Parathyroid adenoma (tissue), 2 donors: ENCODE measurements around the gene PAWR.

ENCODE experiments used
- H2AFZ ChIP-seq: fragments of 300-600 bp; sonication (generic); one replicate; pipeline ENCODE4 v1.7.0; 2017; ENCODE audit warnings: antibody characterized with exemption, mild to moderate bottlenecking
- H3K27ac ChIP-seq: fragments of 300-600 bp; sonication (generic); one replicate; pipeline ENCODE4 v1.7.0; 2017
- H3K27me3 ChIP-seq: fragments of 300-600 bp; sonication (generic); one replicate; pipeline ENCODE4 v1.7.0; 2017; ENCODE audit warnings: low read length; ENCODE audit not compliant: control insufficient read depth, insufficient read depth
- H3K36me3 ChIP-seq: fragments of 300-600 bp; sonication (generic); one replicate; pipeline ENCODE4 v1.7.0; 2017; ENCODE audit warnings: low read length; ENCODE audit not compliant: control insufficient read depth, insufficient read depth
- H3K4me1 ChIP-seq: fragments of 300-600 bp; sonication (generic); one replicate; pipeline ENCODE4 v1.7.0; 2017; ENCODE audit warnings: control low read depth
- H3K4me2 ChIP-seq: fragments of 300-600 bp; sonication (generic); one replicate; pipeline ENCODE4 v1.7.0; 2017; ENCODE audit warnings: low read length
- H3K4me3 ChIP-seq: fragments of 300-600 bp; sonication (generic); one replicate; pipeline ENCODE4 v1.7.0; 2017; ENCODE audit warnings: low read depth, low read length
- H3K79me2 ChIP-seq: fragments of 300-600 bp; sonication (generic); one replicate; pipeline ENCODE4 v1.7.0; 2017; ENCODE audit warnings: control low read depth
- H3K9ac ChIP-seq: fragments of 300-600 bp; sonication (generic); one replicate; pipeline ENCODE4 v1.7.0; 2017; ENCODE audit warnings: mild to moderate bottlenecking
- H3K9me3 ChIP-seq: fragments of 300-600 bp; sonication (generic); one replicate; pipeline ENCODE4 v1.7.0; 2017; ENCODE audit warnings: low read length; ENCODE audit not compliant: control insufficient read depth
- CTCF ChIP-seq: fragments of 300-600 bp; sonication (generic); IDR thresholded peaks from one replicate; pipeline ENCODE4 v1.7.0; 2017; ENCODE audit warnings: antibody characterized with exemption, mild to moderate bottlenecking
- donor health status: primary hyperparathyroidism.

The PAWR gene

GRCh38 chr12:79552192-79552591 lies 138.6 kb downstream of the PAWR start:
- Histone ChIP-seq H2AFZ (no peak overlapping the region), H3K79me2 (peaks cover 2% of the 10 kb centered on the region), H3K4me2 (no peak overlapping the region), H3K9ac (no peak overlapping the region), H3K4me1 (peaks cover 32% of the 10 kb centered on the region), H3K27ac (no peak overlapping the region), H3K4me3 (no peak overlapping the region), H3K36me3 (no peaks in the 10 kb centered on the region), H3K9me3 (no peaks in the 10 kb centered on the region), H3K27me3 (no peaks in the 10 kb centered on the region)
- no peak for TF ChIP-seq CTCF

GRCh38 chr12:79549531-79550271 lies 141.1 kb downstream of the PAWR start:
- H2AFZ ChIP-seq = no peak overlapping the region
- H3K4me3 ChIP-seq = no peak overlapping the region
- H3K27ac ChIP-seq = peak overlapping the region; percentile 15
- peak overlapping the region; percentile 24 for H3K4me2 ChIP-seq
- H3K36me3 ChIP-seq = no peaks in the 10 kb centered on the region
- no peak for TF ChIP-seq CTCF
- peaks cover 2% of the 10 kb centered on the region for H3K79me2 ChIP-seq
- H3K4me1 ChIP-seq = peaks cover 28% of the 10 kb centered on the region
- H3K9ac ChIP-seq = no peak overlapping the region
- no peaks in the 10 kb centered on the region for H3K9me3 ChIP-seq
- no peaks in the 10 kb centered on the region for H3K27me3 ChIP-seq

GRCh38 chr12:79548610-79548924 lies 142.2 kb downstream of the PAWR start:
- H3K27me3 ChIP-seq = no peaks in the 10 kb centered on the region
- H3K4me2 ChIP-seq = no peak overlapping the region
- peak overlapping the region; percentile 45 for H3K27ac ChIP-seq
- H3K79me2 ChIP-seq = peaks cover 2% of the 10 kb centered on the region
- no peak overlapping the region for H3K9ac ChIP-seq
- peaks cover 27% of the 10 kb centered on the region for H3K4me1 ChIP-seq
- no peaks in the 10 kb centered on the region for H3K36me3 ChIP-seq
- no peaks in the 10 kb centered on the region for H3K9me3 ChIP-seq
- no peak overlapping the region for H2AFZ ChIP-seq
- no peak for TF ChIP-seq CTCF
- no peak overlapping the region for H3K4me3 ChIP-seq

- H3K4me3 ChIP-seq = peak overlapping the region; percentile 34
- H3K27ac ChIP-seq = peak overlapping the region; percentile 45
- H3K9me3 ChIP-seq = no peaks in the 10 kb centered on the region
- H3K79me2 ChIP-seq = peaks cover 2% of the 10 kb centered on the region
- H3K4me1 ChIP-seq = peaks cover 27% of the 10 kb centered on the region
- no peaks in the 10 kb centered on the region for H3K27me3 ChIP-seq
- H3K4me2 ChIP-seq = peak overlapping the region; percentile 47
- TF ChIP-seq CTCF = peak; percentile 86
- H3K9ac ChIP-seq = no peak overlapping the region
- no peaks in the 10 kb centered on the region for H3K36me3 ChIP-seq
- peak overlapping the region; percentile 54 for H2AFZ ChIP-seq
Observed at GRCh38 chr12:79547735-79548609, 142.8 kb downstream of the PAWR start.
